Parathyroid adenoma (tissue), 2 donors: Measurements from ENCODE around the gene PDC.

Source experiments
- H2AFZ ChIP-seq: fragments of 300-600 bp; sonication (generic); one replicate; pipeline ENCODE4 v1.7.0; 2017; ENCODE audit warnings: antibody characterized with exemption, mild to moderate bottlenecking
- H3K27ac ChIP-seq: fragments of 300-600 bp; sonication (generic); one replicate; pipeline ENCODE4 v1.7.0; 2017
- H3K27me3 ChIP-seq: fragments of 300-600 bp; sonication (generic); one replicate; pipeline ENCODE4 v1.7.0; 2017; ENCODE audit warnings: low read length; ENCODE audit not compliant: control insufficient read depth, insufficient read depth
- H3K36me3 ChIP-seq: fragments of 300-600 bp; sonication (generic); one replicate; pipeline ENCODE4 v1.7.0; 2017; ENCODE audit warnings: low read length; ENCODE audit not compliant: control insufficient read depth, insufficient read depth
- H3K4me1 ChIP-seq: fragments of 300-600 bp; sonication (generic); one replicate; pipeline ENCODE4 v1.7.0; 2017; ENCODE audit warnings: control low read depth
- H3K4me2 ChIP-seq: fragments of 300-600 bp; sonication (generic); one replicate; pipeline ENCODE4 v1.7.0; 2017; ENCODE audit warnings: low read length
- H3K4me3 ChIP-seq: fragments of 300-600 bp; sonication (generic); one replicate; pipeline ENCODE4 v1.7.0; 2017; ENCODE audit warnings: low read depth, low read length
- H3K79me2 ChIP-seq: fragments of 300-600 bp; sonication (generic); one replicate; pipeline ENCODE4 v1.7.0; 2017; ENCODE audit warnings: control low read depth
- H3K9ac ChIP-seq: fragments of 300-600 bp; sonication (generic); one replicate; pipeline ENCODE4 v1.7.0; 2017; ENCODE audit warnings: mild to moderate bottlenecking
- H3K9me3 ChIP-seq: fragments of 300-600 bp; sonication (generic); one replicate; pipeline ENCODE4 v1.7.0; 2017; ENCODE audit warnings: low read length; ENCODE audit not compliant: control insufficient read depth
- CTCF ChIP-seq: fragments of 300-600 bp; sonication (generic); IDR thresholded peaks from one replicate; pipeline ENCODE4 v1.7.0; 2017; ENCODE audit warnings: antibody characterized with exemption, mild to moderate bottlenecking
- donor health status: primary hyperparathyroidism.

Gene PDC

GRCh38 chr1:186498695-186499389, 37.9 kb upstream of the PDC start:
- Histone ChIP-seq H3K79me2 (no peaks in the 10 kb centered on the region), H3K27me3 (no peaks in the 10 kb centered on the region)

DNA sequence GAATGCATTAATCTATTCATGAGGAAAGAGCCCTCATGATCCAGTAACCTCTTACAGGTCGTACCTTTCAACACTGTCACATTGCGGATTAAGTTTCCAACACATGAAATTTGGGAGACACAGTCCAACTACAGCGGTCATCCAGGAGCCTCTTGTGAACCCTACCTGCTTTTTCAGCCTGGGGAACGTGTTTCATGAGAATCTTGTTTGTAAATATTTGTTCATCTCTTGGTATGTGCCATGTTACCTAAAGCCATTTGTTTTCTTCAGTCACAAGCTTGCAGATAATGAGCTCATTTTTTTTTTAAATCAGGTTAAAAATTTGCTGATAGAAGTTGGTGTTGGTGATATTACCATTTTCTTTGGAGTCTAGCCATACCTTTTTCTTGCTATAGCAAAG, 37.2 kb upstream of the PDC start:
- no peaks in the 10 kb centered on the region for H3K4me1 ChIP-seq
- H3K27me3 ChIP-seq: no peaks in the 10 kb centered on the region
- H2AFZ ChIP-seq: no peak overlapping the region
- no peak overlapping the region for H3K4me3 ChIP-seq
- H3K9ac ChIP-seq: no peak overlapping the region
- no peaks in the 10 kb centered on the region for H3K36me3 ChIP-seq
- H3K9me3 ChIP-seq: no peaks in the 10 kb centered on the region
- H3K79me2 ChIP-seq: no peaks in the 10 kb centered on the region
- no peak overlapping the region for H3K27ac ChIP-seq
- H3K4me2 ChIP-seq: no peak overlapping the region
- no peak for TF ChIP-seq CTCF

More at GRCh38 chr1:186498695-186499389, 37.9 kb upstream of the PDC start:
- TF ChIP-seq CTCF: no peak
- Histone ChIP-seq H3K27ac (no peak overlapping the region), H3K4me3 (no peak overlapping the region), H3K9me3 (no peaks in the 10 kb centered on the region), H3K4me2 (no peak overlapping the region), H3K36me3 (no peaks in the 10 kb centered on the region), H2AFZ (no peak overlapping the region), H3K9ac (no peak overlapping the region), H3K4me1 (no peaks in the 10 kb centered on the region)

DNA sequence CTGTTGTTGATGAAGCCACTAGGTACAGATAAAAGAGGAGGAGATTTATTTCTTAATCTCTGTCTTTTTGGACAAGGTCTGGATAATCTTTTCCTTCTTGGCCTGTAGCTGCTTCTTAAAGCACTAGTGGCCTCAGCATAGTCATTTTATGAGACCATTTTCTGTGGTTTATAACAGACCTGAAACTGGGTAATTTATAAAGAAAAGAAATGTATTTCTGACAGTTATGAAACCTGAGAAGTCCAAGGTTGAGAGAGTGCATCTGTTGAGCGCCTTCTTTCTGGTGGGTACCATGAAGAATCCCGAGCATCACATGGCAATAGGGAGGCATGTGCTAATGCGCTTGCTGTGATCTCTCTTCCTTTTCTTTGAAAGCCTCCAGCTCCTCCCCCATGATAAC, 36.7 kb upstream of the PDC start:
- Histone ChIP-seq H2AFZ (no peak overlapping the region), H3K79me2 (no peaks in the 10 kb centered on the region), H3K9ac (no peak overlapping the region), H3K27ac (no peak overlapping the region), H3K9me3 (no peaks in the 10 kb centered on the region), H3K4me1 (no peaks in the 10 kb centered on the region), H3K27me3 (no peaks in the 10 kb centered on the region), H3K36me3 (no peaks in the 10 kb centered on the region), H3K4me2 (no peak overlapping the region), H3K4me3 (no peak overlapping the region)
- no peak for TF ChIP-seq CTCF

GRCh38 chr1:186496171-186496851, 35.4 kb upstream of the PDC start:
- Histone ChIP-seq H3K27ac (no peak overlapping the region), H3K4me1 (no peaks in the 10 kb centered on the region), H3K9me3 (no peaks in the 10 kb centered on the region), H3K9ac (no peak overlapping the region), H3K79me2 (no peaks in the 10 kb centered on the region), H3K36me3 (no peaks in the 10 kb centered on the region), H3K4me2 (no peak overlapping the region), H3K27me3 (no peaks in the 10 kb centered on the region), H2AFZ (no peak overlapping the region), H3K4me3 (no peak overlapping the region)
- TF ChIP-seq CTCF: no peak

DNA sequence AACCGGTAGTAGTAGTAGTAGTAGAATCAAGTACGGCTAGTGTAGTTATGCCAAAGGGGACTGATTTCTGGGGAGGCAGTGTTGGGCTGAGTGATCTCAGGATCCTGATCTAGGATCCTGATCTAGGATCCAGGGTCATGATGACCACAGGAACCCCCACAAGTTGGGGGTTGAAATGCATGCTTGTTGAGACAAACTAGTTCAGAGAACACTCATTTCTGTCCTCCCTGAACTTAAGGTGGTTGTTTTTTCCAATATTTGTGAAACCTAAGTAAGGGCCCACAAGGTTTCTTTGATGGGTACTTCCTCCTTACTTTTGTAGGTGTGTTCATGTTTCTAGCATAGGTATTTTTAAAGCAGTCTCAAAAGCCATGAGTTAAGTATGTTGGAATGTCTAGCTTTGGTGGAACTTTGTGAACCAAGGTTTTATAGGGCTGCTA, 33.9 kb upstream of the PDC start:
- no peak overlapping the region for H2AFZ ChIP-seq
- H3K9me3 ChIP-seq: no peaks in the 10 kb centered on the region
- H3K27ac ChIP-seq: no peak overlapping the region
- H3K27me3 ChIP-seq: no peaks in the 10 kb centered on the region
- H3K9ac ChIP-seq: no peak overlapping the region
- no peak overlapping the region for H3K4me2 ChIP-seq
- no peaks in the 10 kb centered on the region for H3K36me3 ChIP-seq
- H3K4me1 ChIP-seq: no peaks in the 10 kb centered on the region
- no peak overlapping the region for H3K4me3 ChIP-seq
- no peak for TF ChIP-seq CTCF
- H3K79me2 ChIP-seq: no peaks in the 10 kb centered on the region
